ENCODE results near the gene VTI1A. TPM values are rescaled to one million over a fixed set of nuclear protein-coding genes. Genes with fewer than 3 reads are reported as not detected.
A peak's percentile ranks its signal among the peaks of the same experiment; 100 is the strongest.

The VTI1A gene
- total and polyA plus RNA-seq, 2 of the 13 experiments (the other 11 are each of a cell fraction or from before 2014, with no cell fraction given) = 11.7 to 32.7 TPM

DNA sequence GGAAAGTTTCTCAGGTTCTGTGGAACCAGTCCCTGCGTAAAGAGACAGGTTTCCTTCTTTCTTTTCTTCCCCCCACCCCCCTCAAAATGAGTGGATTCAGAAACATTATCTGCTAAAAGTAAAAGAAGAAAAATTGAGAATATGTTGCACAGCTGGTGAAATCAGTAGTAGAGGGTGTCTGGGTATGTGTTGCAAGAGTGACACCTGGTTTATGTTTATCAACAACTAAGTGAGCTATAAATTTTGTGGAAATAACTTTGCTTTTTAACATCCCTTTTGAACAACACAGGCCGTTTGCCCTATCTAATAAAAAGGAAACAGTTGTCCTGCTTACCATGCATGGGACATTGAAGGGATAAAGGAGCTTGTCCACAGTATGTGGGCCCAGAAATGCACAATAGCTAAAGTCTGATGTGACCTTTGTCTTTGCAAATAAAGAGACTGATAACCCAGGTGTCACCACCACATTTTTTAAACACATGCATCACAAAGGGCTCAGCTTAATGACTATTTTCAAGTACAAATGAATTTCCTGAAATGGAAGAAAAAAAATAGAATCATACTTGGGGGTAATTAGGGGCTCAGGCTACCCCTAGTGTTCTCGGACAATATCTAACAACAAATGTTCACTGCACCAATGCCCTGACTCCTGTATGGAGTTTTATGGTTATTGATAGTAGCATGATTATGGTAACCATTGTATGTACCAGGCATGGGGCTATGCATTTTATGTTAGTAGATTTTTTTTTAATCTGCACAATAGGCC, 281.3 kb downstream of the VTI1A start (continued):
- TF ChIP-seq DPF2 (CRISPR knock-in tag; IDR thresholded peaks at IDR 0.05; ENCODE audit: borderline replicate concordance, low read depth) (peak; percentile 88), MXD4 (CRISPR knock-in tag; IDR thresholded peaks at IDR 0.05) (peak; percentile 55; the same call in 1 of the 2 replicates), ZNF670 (CRISPR knock-in tag; IDR thresholded peaks at IDR 0.05; ENCODE audit: borderline replicate concordance) (0 out of 2 replicates have a peak, but pooled peaks have one; percentile 55), ARNT (IDR thresholded peaks at IDR 0.05) (no peak), SMAD3 (CRISPR knock-in tag; IDR thresholded peaks at IDR 0.05) (peak; percentile 82; the same call in 1 of the 2 replicates), NKX3-1 (CRISPR knock-in tag; IDR thresholded peaks at IDR 0.05) (0 out of 2 replicates have a peak, but pooled peaks have one; percentile 20), ZNF543 (CRISPR knock-in tag; IDR thresholded peaks at IDR 0.05) (0 out of 2 replicates have a peak, but pooled peaks have one; percentile 65), ASH2L (IDR thresholded peaks at IDR 0.05; ENCODE audit: insufficient read length, low read depth, low read length) (peak; percentile 78), ZFP37 (CRISPR knock-in tag; IDR thresholded peaks at IDR 0.05; ENCODE audit: borderline replicate concordance) (no peak), GLI4 (CRISPR knock-in tag; IDR thresholded peaks at IDR 0.05; ENCODE audit: borderline replicate concordance) (no peak), PHF21A (CRISPR knock-in tag; IDR thresholded peaks at IDR 0.05) (peak; percentile 88), POGZ (CRISPR knock-in tag; IDR thresholded peaks at IDR 0.05) (peak; percentile 76; the same call in 1 of the 2 replicates), ZNF878 (CRISPR knock-in tag; IDR thresholded peaks at IDR 0.05) (0 out of 2 replicates have a peak, but pooled peaks have one; percentile 38), PHF8 (CRISPR knock-in tag; IDR thresholded peaks at IDR 0.05) (peak; percentile 28; the same call in 1 of the 2 replicates), FOXK1 (CRISPR knock-in tag; IDR thresholded peaks at IDR 0.05; ENCODE audit: borderline replicate concordance, low read depth) (peak; percentile 58; the same call in 1 of the 2 replicates), KDM3A (CRISPR knock-in tag; IDR thresholded peaks at IDR 0.05; ENCODE audit: low read depth) (0 out of 2 replicates have a peak, but pooled peaks have one; percentile 36), HNF4A (CRISPR knock-in tag; IDR thresholded peaks at IDR 0.05) (peak; percentile 97), ZNF496 (CRISPR knock-in tag; IDR thresholded peaks at IDR 0.05; ENCODE audit: insufficient replicate concordance) (no peak), TARDBP (CRISPR knock-in tag; IDR thresholded peaks at IDR 0.05) (peak; percentile 91; the same call in 1 of the 2 replicates)
- TF ChIP-seq, protein P1, sequence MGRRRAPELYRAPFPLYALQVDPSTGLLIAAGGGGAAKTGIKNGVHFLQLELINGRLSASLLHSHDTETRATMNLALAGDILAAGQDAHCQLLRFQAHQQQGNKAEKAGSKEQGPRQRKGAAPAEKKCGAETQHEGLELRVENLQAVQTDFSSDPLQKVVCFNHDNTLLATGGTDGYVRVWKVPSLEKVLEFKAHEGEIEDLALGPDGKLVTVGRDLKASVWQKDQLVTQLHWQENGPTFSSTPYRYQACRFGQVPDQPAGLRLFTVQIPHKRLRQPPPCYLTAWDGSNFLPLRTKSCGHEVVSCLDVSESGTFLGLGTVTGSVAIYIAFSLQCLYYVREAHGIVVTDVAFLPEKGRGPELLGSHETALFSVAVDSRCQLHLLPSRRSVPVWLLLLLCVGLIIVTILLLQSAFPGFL (CRISPR knock-in tag; IDR thresholded peaks at IDR 0.05) = no peak
- TF ChIP-seq, protein P2, sequence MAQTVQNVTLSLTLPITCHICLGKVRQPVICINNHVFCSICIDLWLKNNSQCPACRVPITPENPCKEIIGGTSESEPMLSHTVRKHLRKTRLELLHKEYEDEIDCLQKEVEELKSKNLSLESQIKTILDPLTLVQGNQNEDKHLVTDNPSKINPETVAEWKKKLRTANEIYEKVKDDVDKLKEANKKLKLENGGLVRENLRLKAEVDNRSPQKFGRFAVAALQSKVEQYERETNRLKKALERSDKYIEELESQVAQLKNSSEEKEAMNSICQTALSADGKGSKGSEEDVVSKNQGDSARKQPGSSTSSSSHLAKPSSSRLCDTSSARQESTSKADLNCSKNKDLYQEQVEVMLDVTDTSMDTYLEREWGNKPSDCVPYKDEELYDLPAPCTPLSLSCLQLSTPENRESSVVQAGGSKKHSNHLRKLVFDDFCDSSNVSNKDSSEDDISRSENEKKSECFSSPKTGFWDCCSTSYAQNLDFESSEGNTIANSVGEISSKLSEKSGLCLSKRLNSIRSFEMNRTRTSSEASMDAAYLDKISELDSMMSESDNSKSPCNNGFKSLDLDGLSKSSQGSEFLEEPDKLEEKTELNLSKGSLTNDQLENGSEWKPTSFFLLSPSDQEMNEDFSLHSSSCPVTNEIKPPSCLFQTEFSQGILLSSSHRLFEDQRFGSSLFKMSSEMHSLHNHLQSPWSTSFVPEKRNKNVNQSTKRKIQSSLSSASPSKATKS (CRISPR knock-in tag; IDR thresholded peaks at IDR 0.05) = peak; percentile 27; the same call in 1 of the 2 replicates
- TF ChIP-seq, protein P3, sequence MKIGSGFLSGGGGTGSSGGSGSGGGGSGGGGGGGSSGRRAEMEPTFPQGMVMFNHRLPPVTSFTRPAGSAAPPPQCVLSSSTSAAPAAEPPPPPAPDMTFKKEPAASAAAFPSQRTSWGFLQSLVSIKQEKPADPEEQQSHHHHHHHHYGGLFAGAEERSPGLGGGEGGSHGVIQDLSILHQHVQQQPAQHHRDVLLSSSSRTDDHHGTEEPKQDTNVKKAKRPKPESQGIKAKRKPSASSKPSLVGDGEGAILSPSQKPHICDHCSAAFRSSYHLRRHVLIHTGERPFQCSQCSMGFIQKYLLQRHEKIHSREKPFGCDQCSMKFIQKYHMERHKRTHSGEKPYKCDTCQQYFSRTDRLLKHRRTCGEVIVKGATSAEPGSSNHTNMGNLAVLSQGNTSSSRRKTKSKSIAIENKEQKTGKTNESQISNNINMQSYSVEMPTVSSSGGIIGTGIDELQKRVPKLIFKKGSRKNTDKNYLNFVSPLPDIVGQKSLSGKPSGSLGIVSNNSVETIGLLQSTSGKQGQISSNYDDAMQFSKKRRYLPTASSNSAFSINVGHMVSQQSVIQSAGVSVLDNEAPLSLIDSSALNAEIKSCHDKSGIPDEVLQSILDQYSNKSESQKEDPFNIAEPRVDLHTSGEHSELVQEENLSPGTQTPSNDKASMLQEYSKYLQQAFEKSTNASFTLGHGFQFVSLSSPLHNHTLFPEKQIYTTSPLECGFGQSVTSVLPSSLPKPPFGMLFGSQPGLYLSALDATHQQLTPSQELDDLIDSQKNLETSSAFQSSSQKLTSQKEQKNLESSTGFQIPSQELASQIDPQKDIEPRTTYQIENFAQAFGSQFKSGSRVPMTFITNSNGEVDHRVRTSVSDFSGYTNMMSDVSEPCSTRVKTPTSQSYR (CRISPR knock-in tag; IDR thresholded peaks at IDR 0.05; ENCODE audit: borderline replicate concordance) = peak; percentile 44; the same call in 1 of the 2 replicates
- TF ChIP-seq, protein P4, sequence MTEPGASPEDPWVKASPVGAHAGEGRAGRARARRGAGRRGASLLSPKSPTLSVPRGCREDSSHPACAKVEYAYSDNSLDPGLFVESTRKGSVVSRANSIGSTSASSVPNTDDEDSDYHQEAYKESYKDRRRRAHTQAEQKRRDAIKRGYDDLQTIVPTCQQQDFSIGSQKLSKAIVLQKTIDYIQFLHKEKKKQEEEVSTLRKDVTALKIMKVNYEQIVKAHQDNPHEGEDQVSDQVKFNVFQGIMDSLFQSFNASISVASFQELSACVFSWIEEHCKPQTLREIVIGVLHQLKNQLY (CRISPR knock-in tag; IDR thresholded peaks at IDR 0.05) = peak; percentile 81

Measured in HepG2 (cell line).